Superior temporal gyrus (tissue), 1 donor: ENCODE measurements around the gene TMCC3.
A peak's percentile ranks its signal among the peaks of the same experiment; 100 is the strongest.

Source experiments
- DNase-seq: peaks from one replicate; pipeline ENCODE4 v3.0.0-alpha.2; 2016; ENCODE audit errors: extremely low spot score

Gene TMCC3

DNA sequence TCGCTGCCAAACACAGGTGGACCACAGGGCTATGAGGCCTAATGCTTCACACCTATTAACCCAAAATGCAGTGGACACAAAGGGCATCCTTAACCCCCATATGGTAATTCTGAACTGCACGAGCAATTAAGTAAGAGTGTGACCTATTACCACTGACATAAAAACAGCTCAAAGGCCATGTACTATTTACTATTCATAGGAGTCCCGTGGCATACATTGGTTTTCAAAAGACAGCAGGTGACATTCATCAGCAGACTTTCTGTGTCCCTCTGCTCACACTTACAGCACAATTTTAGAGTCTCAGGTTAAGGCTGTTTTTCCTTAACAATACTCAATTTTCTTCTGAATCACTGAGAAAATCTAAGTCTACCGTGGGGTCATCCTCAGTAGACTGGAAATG, 23.1 kb upstream of the TMCC3 start:
- no peak for DNase-seq

DNA sequence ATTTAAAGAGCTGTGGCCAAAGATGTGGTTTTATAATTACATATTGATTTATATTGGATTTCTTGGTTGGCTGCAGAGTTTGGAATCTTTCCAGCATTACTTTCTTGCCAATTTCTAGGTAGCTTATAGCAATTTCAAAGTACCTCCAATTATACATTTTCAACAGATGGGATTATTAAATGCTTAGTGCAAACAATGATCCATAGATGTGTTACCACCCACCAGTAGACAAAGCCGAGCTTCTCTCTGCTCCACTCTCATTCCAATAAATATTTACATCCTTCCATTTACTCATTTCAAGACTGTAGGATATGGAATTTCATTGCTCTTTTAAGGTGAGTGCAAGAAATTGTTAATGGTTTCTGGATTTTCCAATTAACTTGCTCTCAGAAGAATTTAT, 21.6 kb upstream of the TMCC3 start:
- no peak for DNase-seq

GRCh38 chr12:94670898-94671297, 20.5 kb upstream of the TMCC3 start:
- DNase-seq: no peak

- DNase-seq: no peak
Observed at GRCh38 chr12:94670075-94670474, 19.7 kb upstream of the TMCC3 start.

GRCh38 chr12:94667031-94667540, 16.7 kb upstream of the TMCC3 start:
- peak; percentile 75 for DNase-seq

DNA sequence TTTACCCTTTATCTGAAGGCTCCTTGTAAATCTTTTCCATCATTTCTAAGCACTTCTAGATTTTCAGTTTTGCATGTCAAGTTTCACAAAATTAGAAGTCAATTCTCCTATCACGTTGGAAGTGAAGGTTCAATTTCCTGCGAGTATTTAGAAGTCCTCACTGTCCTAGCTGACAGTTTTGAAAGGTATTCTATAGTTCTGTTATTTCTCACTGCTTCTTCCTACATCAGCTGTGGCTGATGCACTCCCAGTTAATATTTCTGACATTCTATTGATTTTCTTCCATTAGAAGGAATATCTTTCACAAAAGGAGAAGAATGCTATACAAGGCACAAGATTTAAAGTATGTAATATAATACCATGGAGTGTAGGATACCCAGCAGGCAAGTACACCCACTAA, 15.8 kb upstream of the TMCC3 start:
- no peak for DNase-seq

DNA sequence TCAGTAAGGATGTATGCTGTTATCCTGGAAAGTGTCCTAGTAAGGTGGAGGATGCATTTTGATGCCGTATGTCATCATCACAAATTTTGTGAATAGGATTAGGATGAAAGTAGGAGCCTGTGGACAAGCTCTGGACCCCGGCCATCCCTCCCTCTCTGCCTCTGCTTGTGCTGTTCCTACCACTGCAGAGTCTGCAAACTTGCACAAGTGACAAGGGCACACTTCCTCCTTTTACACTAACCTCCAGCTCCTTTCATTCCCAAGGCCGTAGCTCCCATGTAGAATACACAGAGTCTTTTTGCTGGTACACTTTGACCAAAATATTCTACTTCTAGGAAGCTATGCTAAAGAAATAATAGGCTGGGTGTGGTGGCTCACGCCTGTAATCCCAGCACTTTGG, 13.3 kb upstream of the TMCC3 start:
- DNase-seq: no peak

DNA sequence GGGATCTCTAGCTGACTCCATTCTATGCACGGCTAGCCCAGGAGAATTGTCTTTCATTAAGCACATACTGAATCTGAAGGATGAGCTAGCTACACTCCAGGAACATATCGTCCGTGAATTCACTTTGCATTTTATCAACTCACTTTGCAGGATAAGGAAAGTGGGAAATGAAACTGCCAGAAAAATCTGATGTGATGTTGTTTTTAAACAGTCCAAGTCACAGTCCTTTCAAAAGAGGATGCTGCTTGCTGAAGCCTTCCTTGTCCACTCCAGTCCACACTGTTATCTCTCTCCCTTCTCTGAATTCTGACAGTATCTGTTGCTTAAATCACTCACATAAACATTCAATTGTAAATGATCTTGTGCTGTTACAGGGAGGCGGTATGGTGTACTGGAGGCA, 12.7 kb upstream of the TMCC3 start:
- peak; percentile 74 for DNase-seq

DNA sequence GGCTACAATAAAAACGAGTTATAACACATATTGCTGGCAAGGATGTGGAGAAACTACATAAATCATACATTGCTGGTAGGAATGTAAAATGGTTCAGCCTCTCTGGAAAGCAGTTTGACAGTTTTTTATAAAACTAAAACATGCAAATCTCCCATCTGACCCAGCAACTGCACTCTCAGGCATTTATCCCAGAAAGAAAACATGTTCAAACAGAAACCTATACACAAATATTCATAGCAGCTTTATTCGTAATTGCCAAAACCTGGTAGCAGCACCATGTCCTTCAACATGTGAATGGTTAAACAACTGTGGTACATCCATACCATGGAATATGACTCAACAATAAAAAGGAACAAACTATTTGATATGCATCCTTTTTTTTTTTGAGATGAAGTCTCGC, 10.1 kb upstream of the TMCC3 start:
- no peak for DNase-seq

DNA sequence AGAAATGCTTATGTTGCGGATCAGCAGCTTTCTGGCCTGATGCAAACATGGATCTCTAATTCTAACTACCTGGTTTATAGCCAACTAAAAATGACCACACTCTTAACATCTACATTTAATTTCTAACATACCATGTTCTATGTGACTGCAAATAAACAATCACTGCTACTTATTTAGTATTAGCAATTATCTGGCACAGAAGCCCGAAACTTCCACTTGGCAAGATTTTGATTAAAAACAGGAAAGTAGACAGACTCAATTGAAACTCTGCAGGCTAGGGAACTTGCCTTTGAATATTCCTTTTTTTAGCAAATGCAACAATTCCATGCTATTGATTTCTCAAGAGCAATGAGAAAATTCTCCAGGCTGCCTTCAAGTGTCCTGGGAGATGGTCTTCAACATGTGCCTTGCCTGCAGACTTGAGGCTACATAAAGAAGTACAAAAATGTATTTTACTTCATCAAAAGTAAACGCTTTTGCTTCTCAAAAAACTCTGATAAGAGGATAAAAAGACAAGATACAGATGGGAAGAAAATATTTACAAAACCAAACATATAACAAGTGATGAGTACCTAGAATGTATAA, 9.1 kb upstream of the TMCC3 start:
- no peak for DNase-seq

DNA sequence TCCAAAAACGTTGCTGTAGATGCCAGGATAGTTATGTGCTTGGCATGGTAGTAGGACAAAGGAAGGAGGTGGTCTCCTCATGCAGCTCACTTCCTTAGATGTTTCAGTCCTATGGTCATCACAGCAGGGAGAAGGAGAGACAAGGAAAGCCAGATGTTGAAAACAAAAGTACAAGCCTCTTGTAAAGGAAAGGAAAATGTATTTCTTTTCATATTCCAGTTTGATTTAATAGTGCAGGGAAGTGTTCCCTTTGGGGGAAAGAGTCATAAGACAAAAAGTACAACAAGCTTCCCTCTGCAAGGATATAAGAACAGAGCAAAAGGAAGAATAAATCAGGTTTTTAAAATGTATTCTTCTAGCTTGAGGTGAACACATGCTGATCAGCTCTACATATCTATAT, 8.6 kb upstream of the TMCC3 start:
- no peak for DNase-seq

DNA sequence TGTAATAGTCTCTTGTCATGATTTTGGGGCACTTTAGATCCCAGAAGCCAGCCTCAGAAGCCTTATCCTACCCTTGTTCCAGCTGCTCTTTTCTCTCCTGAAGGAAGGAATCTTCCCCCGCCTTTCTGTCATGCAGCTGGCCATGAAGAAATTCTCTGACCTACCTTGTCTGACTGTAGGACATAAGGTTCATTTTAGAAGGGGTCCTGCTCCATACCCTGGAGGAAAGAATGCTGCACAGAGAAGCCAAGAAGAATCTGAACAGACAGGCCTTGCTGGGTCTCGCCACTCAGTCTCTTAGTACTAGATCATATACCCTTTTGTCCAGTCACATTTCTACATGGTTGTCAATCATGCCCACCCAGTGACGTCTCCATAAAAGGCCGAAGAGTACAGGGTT, 6.2 kb upstream of the TMCC3 start:
- DNase-seq: no peak

GRCh38 chr12:94649349-94650142, 811 bp downstream of the TMCC3 start:
- no peak for DNase-seq

- peak; percentile 47 for DNase-seq
Observed at GRCh38 chr12:94648578-94648977, 1.8 kb downstream of the TMCC3 start.

DNA sequence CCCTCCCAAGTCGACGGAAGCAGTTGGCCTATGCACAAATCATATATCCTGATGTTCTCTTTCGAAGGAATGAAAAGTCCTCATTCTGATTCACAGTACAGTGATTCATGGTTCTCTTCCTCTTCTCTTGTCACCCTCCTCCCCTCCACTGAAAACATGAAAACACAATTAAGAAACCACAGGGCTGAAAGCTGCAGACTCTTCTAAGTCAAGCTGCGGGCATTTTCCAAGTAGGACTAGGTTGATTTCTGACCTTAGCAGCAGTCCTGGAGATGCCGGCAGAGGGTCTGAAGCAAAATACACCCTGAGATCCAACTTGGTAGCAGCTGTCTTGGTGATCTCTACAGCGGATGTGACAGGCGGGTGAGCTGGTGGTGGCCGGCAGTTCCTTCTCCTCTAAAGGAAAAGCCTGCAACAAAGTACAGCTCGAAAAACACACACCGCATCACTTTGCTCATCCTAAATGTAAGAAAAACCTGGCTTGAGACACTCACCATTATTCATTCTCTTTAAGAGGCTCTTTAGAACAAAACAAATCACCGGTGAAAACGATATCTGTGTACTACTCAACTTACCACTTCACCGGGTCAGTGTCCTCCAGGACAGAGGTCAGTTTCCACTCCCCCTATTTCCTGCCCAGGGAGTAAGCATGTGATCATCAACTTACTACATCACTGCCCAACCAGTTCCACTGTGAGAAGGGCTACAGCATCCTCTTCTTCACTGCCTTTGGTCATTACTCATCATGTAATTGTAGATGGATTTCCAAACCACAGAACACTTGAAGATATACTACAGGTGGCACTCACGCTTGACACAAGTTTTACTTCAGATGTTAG, 6.0 kb downstream of the TMCC3 start:
- DNase-seq: peak; percentile 67

DNA sequence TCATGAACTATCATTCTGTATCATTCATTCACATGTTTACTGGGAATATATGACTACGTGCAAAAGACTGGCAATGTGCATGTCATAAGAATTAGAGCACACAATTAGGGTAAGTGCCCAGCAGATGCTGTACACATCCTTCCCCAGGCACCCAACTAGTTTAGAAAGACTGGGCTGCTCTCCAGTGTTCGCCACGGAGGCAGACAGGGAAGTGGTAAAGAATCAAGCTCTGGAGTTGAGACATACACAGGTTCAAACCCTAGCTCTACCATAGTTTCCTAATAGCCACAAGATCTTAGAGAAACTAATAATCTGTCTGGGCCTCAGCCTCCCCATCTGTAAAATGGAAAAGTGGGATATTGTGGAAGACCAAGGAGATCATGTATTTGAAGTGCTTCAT, 6.8 kb downstream of the TMCC3 start:
- no peak for DNase-seq

DNA sequence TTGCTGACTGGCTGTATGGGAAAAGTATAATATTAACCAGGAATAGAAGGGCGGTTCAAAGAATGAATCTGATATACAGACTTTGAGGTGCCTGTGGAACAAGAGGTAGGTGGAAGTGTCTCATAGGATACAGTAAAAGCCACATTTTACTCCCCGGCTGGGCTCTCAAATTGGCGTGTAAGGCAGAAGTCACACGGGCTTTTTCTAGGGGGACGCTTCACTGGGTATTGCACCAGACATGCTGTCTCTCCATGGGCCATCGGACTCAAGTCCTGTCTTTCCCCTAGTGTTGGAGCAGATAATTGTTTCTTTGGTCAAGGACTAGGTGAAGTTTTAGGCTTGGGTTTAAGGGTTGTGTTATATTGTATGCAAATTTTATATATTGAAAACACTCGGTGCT, 9.1 kb downstream of the TMCC3 start:
- DNase-seq: no peak

DNA sequence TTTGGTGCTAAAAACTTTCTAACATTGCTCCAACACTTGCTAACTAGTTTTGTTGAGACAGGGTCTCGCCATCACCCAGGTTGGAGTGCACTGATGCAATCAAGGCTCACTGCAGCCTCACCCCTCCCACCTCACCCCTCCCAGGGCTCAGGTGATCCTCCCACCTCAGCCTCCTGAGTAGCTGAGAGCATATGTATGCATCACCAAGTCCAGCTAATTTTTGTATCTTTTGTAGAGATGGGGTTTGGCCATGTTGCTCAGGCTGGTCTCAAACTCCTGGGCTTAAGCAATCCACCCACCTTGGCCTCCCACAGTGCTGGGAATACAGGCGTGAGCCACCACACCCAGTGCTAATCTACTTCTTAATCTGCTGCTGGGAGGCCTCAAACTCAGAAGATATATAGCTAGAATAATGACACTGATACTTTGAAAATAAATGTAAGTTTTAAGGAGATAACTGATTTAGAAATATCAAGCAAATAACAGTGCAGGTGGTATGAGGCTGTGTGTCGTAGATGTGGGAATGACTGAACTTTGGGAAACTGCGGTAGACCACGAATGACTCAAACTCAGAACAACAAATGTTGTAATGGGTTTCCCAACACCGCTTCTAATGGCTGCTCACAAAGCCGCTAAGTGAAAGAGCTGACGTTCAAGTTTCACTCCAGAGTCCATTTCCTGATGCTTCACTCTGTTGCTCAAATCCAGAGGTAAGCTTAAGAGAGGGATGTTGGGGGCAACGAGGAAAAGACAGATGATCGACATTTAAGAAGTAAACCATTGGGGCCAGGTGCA, 10.0 kb downstream of the TMCC3 start:
- DNase-seq: no peak

- DNase-seq: no peak
Observed at GRCh38 chr12:94638521-94638920, 11.8 kb downstream of the TMCC3 start.

GRCh38 chr12:94637390-94638113, 12.8 kb downstream of the TMCC3 start:
- DNase-seq: no peak

DNA sequence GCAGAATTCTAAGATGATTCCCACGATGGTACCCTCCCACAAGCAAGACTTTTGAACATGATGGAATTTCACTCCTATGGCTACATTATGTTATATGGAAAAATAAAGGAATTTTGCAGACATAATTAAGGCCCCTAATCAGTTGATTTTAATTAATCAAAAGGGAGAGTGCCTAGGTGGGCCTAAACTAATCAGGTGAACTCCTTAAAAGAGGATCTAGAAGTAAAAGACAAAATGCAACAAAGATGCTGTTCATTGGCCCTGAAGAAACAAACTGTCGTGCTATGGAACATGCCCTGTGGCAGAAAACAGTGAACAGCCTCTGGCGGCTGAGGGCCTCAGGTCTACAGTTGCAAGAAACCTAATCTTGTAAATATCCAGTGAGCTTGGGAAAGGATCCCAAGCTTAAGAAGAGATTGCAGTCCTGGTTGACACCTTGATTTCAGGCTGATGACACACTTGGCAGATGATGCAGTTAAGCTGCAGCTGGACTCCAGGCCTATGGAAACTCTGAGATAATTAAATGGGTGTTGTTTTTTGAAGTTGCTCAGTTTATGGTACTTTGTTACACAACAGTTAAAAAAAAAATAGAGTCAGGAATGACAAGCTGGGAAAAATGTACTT, 13.8 kb downstream of the TMCC3 start:
- DNase-seq: no peak
